T1000 (cell line): Measurements from ENCODE around the gene CD2.

ENCODE experiments used
- DNase-seq: peaks from one replicate; lab custom pipeline; 2025; ENCODE audit warnings: mixed read lengths; lab: John Stamatoyannopoulos, UW

Gene CD2

DNA sequence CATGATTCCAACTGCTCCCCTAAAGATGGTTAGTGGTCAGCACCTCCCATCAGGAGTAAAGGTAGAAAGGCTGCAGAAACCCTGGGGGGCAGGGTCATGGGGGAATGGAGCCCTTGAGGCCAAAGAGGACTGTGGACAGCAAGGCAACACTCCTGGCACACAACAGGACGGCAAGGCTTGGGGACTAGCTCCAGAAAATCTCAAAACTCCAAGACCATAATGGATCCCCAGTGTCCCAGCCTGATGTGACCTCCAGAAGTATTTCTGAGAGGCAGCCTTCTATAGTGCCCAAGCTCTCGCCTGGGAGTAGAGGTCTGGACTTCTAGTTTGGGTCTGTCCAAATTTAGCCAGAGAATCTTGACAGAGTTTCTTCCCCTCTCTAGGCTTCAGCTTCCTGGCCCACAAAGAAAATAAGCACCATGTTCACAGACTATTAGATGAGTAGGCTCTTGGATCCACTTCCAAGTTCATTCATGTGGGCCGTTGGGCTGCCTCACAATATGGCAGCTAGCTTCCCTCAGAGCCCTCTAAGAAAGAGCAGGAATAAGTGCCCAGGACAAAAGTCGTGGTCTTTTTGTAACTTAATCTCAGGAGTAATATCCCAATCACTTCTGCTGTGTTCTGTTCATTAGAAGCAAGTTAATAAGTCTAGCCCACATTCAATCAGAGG is 6.9 kb downstream of the CD2 start:
- DNase-seq: no peak

DNA sequence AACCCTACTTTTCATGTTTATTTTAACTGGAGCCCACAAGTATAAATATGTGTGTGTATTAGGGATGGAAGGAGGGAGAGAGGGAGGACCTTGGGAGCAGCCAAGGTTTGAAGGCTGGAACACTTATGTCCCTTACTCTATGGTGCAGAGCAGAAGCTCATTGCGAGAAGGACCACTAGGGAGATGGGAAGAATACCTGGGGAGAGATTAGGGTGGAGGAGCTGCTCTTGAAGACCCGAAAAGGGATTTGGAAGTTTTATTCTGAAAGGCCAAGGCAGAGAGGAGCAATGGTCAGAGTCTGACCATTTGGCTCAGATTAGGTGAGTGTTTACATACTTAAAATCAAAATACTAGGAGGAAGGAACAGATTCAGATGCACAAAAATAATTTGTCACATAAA is 8.1 kb downstream of the CD2 start:
- no peak for DNase-seq

DNA sequence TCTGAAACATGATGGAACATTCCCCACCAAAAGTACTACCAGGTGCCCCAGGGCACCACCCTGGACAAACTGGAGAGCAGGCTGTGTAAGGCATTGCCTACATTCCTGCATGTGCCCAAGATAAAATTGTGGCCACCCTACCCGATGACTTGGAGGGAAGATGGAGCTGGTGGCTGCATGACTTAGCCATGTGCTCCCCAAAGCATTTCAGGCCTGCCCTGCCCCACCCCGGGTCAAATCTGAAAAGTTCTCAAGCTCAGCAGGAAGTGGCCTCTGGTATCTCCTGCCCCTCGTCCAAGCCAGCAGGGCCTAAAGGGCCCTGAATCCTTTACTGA is 8.5 kb downstream of the CD2 start:
- no peak for DNase-seq

DNA sequence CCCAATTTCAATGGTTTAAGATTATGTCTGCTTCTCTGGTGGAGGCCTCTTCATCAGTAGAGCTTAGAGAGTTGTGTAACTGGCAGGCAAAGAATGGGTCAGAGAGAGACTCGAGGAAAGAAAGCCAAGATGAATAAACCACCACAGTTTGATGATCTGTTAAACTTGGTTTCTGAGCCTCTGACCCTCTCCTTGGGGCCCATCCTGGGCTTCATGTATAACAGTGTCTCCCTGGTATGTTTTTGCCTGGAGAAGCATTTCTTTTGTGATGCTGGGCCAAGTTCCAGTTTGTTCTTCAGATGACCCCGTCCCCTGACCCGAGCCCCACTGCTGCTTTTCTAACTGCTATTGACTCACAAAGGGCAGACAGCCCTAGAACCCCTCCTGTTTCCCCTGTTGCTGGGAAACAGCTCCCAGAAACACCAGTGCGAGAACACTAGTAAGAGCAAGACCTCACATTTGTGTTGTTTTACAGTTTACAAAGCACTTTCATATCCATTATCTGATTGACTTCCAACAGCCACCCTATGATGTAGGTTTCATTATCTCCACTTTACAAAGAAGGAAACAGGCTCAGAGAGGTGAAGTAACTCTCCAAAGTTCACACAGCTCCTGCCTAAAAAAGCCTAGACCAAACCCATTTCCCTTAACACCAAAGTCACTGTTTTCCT is 9.0 kb downstream of the CD2 start:
- DNase-seq: no peak

GRCh38 chr1:116763787-116764465 is 9.7 kb downstream of the CD2 start:
- no peak for DNase-seq

- no peak for DNase-seq
Measured at GRCh38 chr1:116764466-116764898, 10.3 kb downstream of the CD2 start.

- DNase-seq: no peak
Measured at GRCh38 chr1:116764906-116765862, 11.0 kb downstream of the CD2 start.

GRCh38 chr1:116765962-116766361 is 11.7 kb downstream of the CD2 start:
- no peak for DNase-seq

GRCh38 chr1:116766616-116767469 is 12.6 kb downstream of the CD2 start:
- DNase-seq: no peak

GRCh38 chr1:116767782-116768382 is 13.7 kb downstream of the CD2 start:
- no peak for DNase-seq

GRCh38 chr1:116768416-116769103 is 14.3 kb downstream of the CD2 start:
- DNase-seq: no peak

DNA sequence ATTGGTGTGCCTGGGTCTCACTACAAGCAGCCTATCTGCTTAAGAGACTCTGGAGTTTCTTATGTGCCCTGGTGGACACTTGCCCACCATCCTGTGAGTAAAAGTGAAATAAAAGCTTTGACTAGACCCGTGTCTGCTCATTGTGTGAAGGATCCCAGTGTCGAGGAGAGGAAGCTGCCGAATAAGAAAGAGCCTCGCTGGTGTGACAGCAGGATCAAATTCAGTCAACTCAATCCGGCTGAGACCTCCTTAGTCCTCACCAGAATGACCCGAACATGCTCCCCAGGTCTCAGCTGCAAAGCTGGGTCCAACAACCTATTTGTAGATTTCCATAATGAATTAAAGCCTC is 14.8 kb downstream of the CD2 start:
- no peak for DNase-seq

GRCh38 chr1:116769561-116769977 is 15.3 kb downstream of the CD2 start:
- DNase-seq: no peak

DNA sequence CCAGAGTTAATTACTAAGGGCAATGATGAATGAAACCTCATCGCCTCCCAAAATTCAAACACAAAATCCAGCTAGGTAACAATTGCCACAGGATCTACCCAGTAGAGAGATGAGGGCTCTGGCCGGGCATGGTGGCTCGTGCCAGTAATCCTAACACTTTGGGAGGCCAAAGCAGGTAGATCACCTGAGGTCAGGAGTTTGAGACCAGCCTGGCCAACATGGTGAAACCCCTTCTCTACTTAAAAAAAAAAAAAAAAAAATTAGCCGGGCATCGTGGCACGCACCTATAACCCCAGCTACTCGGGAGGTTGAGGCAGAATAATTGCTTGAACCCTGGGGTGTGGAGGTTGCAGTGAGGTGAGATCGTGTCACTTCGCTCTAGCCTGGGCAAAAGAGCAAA is 15.8 kb downstream of the CD2 start:
- no peak for DNase-seq

DNA sequence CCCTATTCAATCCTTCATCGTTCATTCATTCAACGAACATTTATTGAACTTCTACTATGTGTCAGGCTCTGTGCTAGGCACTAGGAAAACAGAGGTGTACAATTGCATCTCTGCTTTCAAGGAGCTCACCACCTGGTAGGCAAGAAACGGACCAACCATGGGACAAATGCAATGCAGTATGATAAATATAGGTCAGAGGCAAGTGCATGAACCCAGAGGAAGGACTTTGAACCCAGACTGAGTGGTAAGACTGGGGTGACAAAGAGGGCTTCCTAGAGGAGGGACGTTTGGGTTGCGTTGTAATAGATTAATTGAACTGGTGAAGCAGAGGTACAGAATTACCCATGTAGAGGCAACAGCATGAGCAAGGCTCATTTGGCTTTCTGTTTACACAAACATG is 16.4 kb downstream of the CD2 start:
- no peak for DNase-seq

- DNase-seq: no peak
Measured at GRCh38 chr1:116771997-116772647, 17.9 kb downstream of the CD2 start.

DNA sequence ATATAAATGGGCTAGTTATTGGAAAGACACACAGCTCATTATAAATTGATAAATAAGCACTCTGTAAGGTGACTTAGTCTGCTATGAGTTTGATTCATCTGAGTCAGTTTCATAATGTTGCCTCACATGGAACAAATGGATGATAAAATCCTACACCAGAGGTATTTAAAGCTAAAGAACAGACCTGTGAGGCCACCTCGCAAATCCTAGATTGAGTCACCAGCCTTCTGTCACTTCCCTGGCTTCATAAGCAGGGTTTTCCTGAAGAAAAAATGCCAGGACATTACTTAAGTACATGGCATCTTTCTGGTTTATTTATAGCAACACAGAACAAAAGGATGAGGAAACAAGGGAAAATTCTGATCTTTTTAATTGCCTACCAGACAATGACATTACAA is 18.4 kb downstream of the CD2 start:
- no peak for DNase-seq

DNA sequence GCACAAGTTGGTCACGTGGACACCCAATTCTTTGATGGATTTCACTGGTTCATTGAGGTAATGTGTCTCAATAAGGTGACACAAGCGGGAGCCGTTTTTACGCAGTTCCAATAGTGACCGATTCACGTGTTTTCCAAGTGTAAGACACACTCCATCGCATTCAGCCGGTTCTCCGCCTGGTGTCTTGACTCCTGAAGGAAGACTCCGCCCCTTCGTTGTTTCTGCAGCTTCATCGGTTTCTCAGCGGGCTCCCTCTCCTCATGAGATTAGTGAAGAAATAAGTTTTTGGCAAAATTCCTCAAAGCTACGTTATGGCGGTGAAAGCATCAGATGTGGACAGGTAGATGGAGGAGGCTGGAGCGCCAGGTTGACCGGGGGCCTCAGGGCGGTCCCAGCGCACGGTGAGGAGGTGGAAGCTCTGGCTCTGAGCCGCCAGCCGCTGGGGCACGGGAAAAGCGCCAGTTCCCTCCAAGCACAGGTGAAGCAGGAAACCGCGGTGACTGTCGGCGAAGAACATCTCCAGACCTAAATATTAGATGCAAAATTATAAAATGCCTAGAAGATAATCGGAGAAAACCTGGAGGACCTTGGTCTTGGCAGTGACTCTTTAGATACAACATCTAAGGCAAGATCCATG is 21.0 kb downstream of the CD2 start:
- no peak for DNase-seq
